ENCODE data around the gene DLX6. TPM values are rescaled to one million over a fixed set of nuclear protein-coding genes. Genes with fewer than 3 reads are reported as not detected.

DLX6 gene
- total RNA-seq, 2 experiments from 2014 or later = not detected

- Mint-ChIP-seq H3K36me3 (ENCODE audit: low read depth) (peaks cover 5% of the 10 kb centered on the region), H3K27me3 (peaks cover 67% of the 10 kb centered on the region), H3K4me1 (no peaks in the 10 kb centered on the region), H3K27ac (no peak overlapping the region), H3K4me3 (no peak overlapping the region), H3K9me3 (no peaks in the 10 kb centered on the region)
- ChIA-PET POLR2A (no interaction called here), CTCF (no interaction called here)
- DNase-seq = no peak
These were observed 16.0 kb upstream of the DLX6 start for GRCh38 chr7:96989241-96989858.

DNA sequence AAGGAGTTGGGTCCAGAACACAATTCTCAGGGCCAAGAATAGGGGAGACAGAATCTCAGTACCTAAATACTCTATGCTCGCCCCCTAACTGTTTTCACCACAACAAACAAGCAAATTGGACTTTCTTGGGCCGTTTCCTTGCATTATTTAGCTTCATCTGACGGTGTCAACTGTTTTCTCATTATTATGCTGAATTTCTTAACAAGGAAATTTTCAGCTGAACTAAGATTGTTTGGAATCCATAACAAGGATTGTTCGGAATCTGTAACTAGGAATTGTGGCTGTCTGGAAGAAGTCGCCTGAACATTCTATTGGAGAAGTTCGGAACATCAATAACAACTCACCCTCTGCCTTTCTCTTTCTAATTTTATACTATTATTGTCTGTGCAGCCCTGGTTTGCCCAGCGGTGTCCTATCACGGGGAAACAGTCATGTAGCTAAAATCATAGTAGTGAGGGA lies 15.5 kb upstream of the DLX6 start:
- no peak for DNase-seq
- ChIA-PET CTCF (no interaction called here), POLR2A (no interaction called here)
- Mint-ChIP-seq H3K27me3 (peaks cover 72% of the 10 kb centered on the region), H3K9me3 (no peaks in the 10 kb centered on the region), H3K36me3 (ENCODE audit: low read depth) (peaks cover 5% of the 10 kb centered on the region), H3K27ac (no peak overlapping the region), H3K4me3 (no peak overlapping the region), H3K4me1 (no peaks in the 10 kb centered on the region)

GRCh38 chr7:96991546-96992191 lies 13.7 kb upstream of the DLX6 start:
- no peaks in the 10 kb centered on the region for H3K4me1 Mint-ChIP-seq
- no peak overlapping the region for H3K4me3 Mint-ChIP-seq
- peaks cover 5% of the 10 kb centered on the region for H3K36me3 Mint-ChIP-seq (ENCODE audit: low read depth)
- ChIA-PET POLR2A (no interaction called here), CTCF (interaction anchor here (1.4 kb wide), 1 partner anchor 36 kb away, joined by 10 read pairs; no protein-coding TSS in a partner anchor)
- peaks cover 80% of the 10 kb centered on the region for H3K27me3 Mint-ChIP-seq
- no peak for DNase-seq
- H3K27ac Mint-ChIP-seq = no peak overlapping the region
- no peaks in the 10 kb centered on the region for H3K9me3 Mint-ChIP-seq

DNA sequence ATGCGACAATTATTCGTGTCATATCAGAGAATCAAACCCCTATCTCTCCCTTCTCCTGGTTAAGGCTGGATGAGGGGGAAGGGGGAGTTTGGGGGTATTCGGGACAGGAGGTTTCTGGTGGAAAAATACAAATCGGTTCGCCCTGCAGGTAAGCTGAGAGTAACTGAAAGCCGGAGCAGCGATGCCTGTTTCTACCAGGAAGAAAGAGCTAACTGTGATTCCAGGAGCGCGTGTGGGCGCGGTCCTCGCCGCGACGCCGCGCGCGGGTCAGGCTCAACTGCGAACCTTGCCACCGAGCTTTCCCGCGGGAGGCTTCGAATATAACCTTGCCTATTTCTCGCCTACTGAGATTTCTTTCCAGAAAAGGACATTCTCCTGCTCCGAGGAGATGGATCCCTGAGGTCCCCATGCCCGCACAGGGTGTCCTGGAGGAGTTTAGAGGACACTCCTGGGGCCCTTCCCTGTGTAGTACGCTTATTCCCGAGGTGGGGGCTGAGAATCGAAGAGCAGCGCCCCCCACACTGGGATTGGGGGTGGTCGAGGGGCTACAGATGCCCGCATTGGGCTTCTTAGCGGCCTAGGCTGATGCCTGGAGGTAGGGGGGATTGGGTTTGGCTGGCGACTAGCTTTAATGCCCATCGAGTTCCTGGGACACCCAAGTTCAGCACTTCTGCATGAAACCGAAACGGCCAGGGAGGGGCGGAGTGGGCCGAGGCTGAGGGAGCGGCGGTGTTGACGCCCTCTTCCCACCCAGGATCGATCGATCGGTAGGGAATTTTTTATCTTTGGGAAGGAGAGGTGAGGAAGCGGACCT lies 13.0 kb upstream of the DLX6 start:
- H3K4me1 Mint-ChIP-seq = no peaks in the 10 kb centered on the region
- POLR2A ChIA-PET = no interaction called here

DNA sequence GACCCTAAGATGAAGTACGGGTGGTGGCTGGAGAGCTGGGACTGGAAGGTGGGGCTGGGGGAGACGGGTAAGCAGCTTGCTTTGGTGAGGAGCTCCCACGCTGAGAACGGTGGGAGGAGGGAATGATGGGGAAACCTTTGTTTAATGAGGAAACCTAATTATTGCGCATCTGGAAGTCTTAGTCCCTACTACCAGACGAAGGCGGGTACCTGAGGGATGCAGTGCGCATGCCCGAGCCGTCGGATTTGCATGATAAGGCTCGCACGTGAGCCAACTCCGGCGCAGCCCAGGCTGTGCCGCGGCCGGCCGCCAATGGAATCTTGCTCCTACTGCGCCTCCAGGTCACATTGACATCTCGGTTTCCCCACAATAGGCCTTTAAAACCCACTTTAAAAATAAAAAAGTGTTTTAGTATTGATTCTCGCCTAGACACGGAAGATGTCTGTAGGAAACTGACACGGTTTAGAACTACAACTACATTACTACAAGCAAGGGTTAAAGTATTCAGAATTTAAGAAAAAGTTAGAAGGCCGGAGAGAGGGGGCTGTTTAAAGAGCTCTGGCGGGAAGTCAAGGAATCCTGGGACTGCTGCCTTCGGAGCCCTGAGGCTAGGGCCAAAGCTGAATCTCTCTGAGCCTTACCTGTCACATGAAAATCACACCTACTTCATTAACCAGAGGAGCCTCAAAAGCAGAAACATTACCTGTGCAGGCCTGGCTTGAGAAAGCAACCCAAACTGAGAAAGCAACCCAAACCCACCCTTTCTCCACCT lies 12.1 kb upstream of the DLX6 start:
- H3K9me3 Mint-ChIP-seq = no peaks in the 10 kb centered on the region
- peaks cover 85% of the 10 kb centered on the region for H3K27me3 Mint-ChIP-seq
- no peak overlapping the region for H3K4me3 Mint-ChIP-seq
- H3K4me1 Mint-ChIP-seq = no peaks in the 10 kb centered on the region
- H3K36me3 Mint-ChIP-seq (ENCODE audit: low read depth) = peaks cover 8% of the 10 kb centered on the region
- ChIA-PET CTCF (no interaction called here), POLR2A (no interaction called here)
- H3K27ac Mint-ChIP-seq = no peak overlapping the region
- no peak for DNase-seq

More for the DNA sequence above, 13.0 kb upstream of the DLX6 start:
- DNase-seq = no peak
- CTCF ChIA-PET = interaction anchor here (1.4 kb wide), 1 partner anchor 35 kb away, joined by 10 read pairs; no protein-coding TSS in a partner anchor
- Mint-ChIP-seq H3K9me3 (no peaks in the 10 kb centered on the region), H3K36me3 (ENCODE audit: low read depth) (peaks cover 8% of the 10 kb centered on the region), H3K27ac (no peak overlapping the region), H3K4me3 (no peak overlapping the region), H3K27me3 (peaks cover 81% of the 10 kb centered on the region)

GRCh38 chr7:96993980-96994379 lies 11.4 kb upstream of the DLX6 start:
- no peak for DNase-seq
- H3K9me3 Mint-ChIP-seq = no peaks in the 10 kb centered on the region
- no peak overlapping the region for H3K27ac Mint-ChIP-seq
- peaks cover 85% of the 10 kb centered on the region for H3K27me3 Mint-ChIP-seq
- H3K36me3 Mint-ChIP-seq (ENCODE audit: low read depth) = peaks cover 8% of the 10 kb centered on the region
- no peaks in the 10 kb centered on the region for H3K4me1 Mint-ChIP-seq
- POLR2A ChIA-PET = no interaction called here
- CTCF ChIA-PET = no interaction called here
- no peak overlapping the region for H3K4me3 Mint-ChIP-seq

- POLR2A ChIA-PET = no interaction called here
- H3K27me3 Mint-ChIP-seq = peaks cover 89% of the 10 kb centered on the region
- no peak for DNase-seq
These were observed 9.8 kb upstream of the DLX6 start for GRCh38 chr7:96995406-96996110.

GRCh38 chr7:96996111-96996957 lies 9.0 kb upstream of the DLX6 start:
- no peak overlapping the region for H3K27ac Mint-ChIP-seq
- ChIA-PET POLR2A (no interaction called here), CTCF (no interaction called here)
- H3K27me3 Mint-ChIP-seq = peaks cover 92% of the 10 kb centered on the region
- no peaks in the 10 kb centered on the region for H3K9me3 Mint-ChIP-seq
- H3K4me3 Mint-ChIP-seq = no peak overlapping the region
- no peak for DNase-seq
- no peaks in the 10 kb centered on the region for H3K4me1 Mint-ChIP-seq
- H3K36me3 Mint-ChIP-seq (ENCODE audit: low read depth) = peaks cover 8% of the 10 kb centered on the region

More at GRCh38 chr7:96995406-96996110, 9.8 kb upstream of the DLX6 start:
- Mint-ChIP-seq H3K36me3 (ENCODE audit: low read depth) (peaks cover 8% of the 10 kb centered on the region), H3K27ac (no peak overlapping the region), H3K9me3 (no peaks in the 10 kb centered on the region), H3K4me1 (no peaks in the 10 kb centered on the region), H3K4me3 (no peak overlapping the region)
- CTCF ChIA-PET = no interaction called here

- no peak for DNase-seq
- ChIA-PET POLR2A (no interaction called here), CTCF (no interaction called here)
- Mint-ChIP-seq H3K4me3 (no peak overlapping the region), H3K4me1 (no peaks in the 10 kb centered on the region), H3K27ac (no peak overlapping the region), H3K27me3 (peaks cover 90% of the 10 kb centered on the region), H3K36me3 (ENCODE audit: low read depth) (peaks cover 8% of the 10 kb centered on the region), H3K9me3 (no peaks in the 10 kb centered on the region)
These were observed 8.3 kb upstream of the DLX6 start for GRCh38 chr7:96996958-96997511.

DNA sequence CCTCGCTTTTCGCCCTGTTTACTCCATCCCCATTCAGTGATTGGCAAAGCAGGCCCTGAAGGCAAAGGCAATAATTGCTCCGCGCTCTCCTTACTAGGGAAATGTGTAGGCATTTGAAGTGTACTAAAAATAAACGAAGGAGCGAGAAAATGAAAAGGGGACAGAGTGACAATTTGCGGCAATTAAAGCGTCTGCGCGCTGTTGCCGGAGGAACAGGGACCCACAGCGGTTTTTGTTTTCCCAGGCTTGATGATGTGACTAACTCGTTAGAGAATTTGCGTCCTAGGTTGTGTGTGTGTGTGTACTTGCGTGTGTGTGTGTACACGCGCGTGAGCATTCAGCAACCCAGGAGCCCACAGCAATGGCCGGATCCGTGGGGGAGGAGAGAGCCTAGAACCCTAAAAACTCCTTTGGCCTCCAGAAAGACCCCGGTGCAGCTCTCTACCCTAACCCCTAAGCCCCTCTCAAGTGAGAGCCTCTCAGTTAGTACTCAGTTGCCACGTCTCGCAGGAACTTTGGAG lies 7.8 kb upstream of the DLX6 start:
- Mint-ChIP-seq H3K4me3 (no peak overlapping the region), H3K9me3 (no peaks in the 10 kb centered on the region), H3K27ac (no peak overlapping the region), H3K4me1 (no peaks in the 10 kb centered on the region), H3K36me3 (ENCODE audit: low read depth) (peaks cover 7% of the 10 kb centered on the region), H3K27me3 (peaks cover 90% of the 10 kb centered on the region)
- ChIA-PET POLR2A (no interaction called here), CTCF (no interaction called here)
- DNase-seq = no peak

DNA sequence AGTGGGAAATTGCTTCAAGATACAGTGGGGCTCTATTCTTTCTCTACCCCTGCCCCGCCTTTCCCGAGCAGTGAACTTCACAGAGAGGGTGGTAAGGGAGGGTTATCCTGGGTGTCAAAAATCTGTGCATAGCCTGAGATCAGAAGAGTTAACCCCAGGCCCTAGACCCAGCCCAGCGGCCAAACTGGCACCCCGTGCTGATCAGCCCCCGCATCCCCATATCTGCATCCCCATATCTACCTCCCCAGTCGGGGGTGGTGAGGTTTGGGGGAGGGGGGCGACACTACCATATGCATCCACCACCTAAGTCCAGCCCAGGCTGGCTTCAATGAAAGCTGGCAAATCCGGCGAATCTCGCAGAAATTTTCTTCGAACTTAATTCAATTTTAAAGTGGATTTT lies 7.0 kb upstream of the DLX6 start:
- Mint-ChIP-seq H3K9me3 (peaks cover 2% of the 10 kb centered on the region), H3K4me3 (no peak overlapping the region), H3K27ac (no peak overlapping the region), H3K27me3 (peaks cover 90% of the 10 kb centered on the region), H3K4me1 (no peaks in the 10 kb centered on the region), H3K36me3 (ENCODE audit: low read depth) (peaks cover 7% of the 10 kb centered on the region)
- POLR2A ChIA-PET = no interaction called here
- DNase-seq = no peak
- CTCF ChIA-PET = no interaction called here

DNA sequence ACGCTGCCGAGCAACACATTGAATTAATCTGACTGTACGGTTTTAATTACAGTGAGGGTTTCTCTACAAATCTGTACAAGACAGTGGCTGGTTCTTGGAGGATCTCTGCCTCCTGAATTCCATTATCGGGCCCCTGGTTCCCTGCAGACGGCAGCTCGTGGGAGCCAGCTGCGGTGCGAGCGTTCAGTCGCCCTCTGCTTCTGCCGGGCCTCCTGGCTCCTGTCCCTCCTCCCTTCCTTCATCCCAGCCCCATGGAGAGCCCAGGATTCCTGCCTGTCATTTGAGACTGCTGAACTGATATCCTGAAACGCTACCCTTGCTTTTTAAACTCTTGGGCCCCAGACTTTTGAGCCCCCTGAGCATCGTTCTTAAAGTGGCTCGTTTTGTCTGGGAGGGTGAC lies 6.6 kb upstream of the DLX6 start:
- no peak overlapping the region for H3K27ac Mint-ChIP-seq

More for the DNA sequence above, 6.6 kb upstream of the DLX6 start:
- ChIA-PET CTCF (no interaction called here), POLR2A (no interaction called here)
- Mint-ChIP-seq H3K36me3 (ENCODE audit: low read depth) (peaks cover 7% of the 10 kb centered on the region), H3K27me3 (peaks cover 91% of the 10 kb centered on the region), H3K9me3 (peaks cover 2% of the 10 kb centered on the region), H3K4me1 (no peaks in the 10 kb centered on the region), H3K4me3 (no peak overlapping the region)
- no peak for DNase-seq
